A375 (cell line): Measurements from ENCODE around the gene OR12D2. TPM values are rescaled to one million over a fixed set of nuclear protein-coding genes. Genes with fewer than 3 reads are reported as not detected.

Source experiments
- total RNA-seq: library from RNA; depleted of rRNA; stranded (reverse); fragments of >200 nt; shearing (Covaris generic); gene quantifications from 2 replicates; pipeline ENCODE4 v1.2.3, GENCODE V29; 2014; rRNA removed

OR12D2 gene, protein sequence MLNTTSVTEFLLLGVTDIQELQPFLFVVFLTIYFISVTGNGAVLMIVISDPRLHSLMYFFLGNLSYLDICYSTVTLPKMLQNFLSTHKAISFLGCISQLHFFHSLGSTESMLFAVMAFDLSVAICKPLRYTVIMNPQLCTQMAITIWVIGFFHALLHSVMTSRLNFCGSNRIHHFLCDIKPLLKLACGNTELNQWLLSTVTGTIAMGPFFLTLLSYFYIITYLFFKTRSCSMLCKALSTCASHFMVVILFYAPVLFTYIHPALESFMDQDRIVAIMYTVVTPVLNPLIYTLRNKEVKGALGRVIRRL
- total RNA-seq: not detected in 2 replicates

DNA sequence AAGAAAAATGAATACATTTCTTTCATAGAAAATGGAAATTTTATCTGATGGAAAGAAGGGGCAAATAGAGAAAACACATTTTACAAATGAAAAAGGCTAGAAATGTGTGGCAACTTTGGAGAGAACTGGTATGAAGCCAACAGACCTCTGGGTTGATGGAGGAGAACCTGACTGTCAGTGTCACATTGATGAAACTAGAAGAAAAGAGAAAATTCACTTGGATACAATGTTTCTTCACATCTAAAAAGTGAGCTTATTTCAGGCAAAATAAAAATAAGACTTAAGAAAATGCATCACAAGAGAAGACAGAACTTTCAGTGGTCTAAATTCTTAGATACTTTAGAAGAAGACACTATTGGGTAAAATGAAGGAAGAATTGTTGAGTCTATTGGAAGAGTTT, at the start of gene OR12D2:
TSS of gene OR12D2 (plus strand) at position 301 of the 400 bp plus-strand sequence. CDS start 1,069 bp downstream, outside the sequence.

DNA sequence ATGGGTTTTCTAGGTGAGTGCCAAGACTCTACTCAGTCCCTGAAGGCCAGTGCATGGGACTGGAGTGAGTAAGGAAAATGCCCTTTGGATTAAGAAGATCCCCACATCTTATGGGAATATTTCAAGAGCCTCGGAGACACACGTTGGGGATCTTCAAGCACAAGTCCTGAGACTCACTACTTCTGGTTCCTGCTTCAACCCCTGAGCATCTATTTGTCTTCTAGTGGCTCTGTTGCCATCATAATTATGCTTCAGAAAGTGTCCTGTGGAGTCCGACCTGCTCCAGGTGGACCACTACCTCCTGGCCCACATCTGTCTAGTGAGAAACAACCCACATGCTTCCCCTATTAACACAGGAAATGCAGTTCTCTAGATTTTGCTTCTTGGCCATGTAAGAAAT, 26.7 kb upstream of the OR12D2 start, which contains the start of gene OR5V1:
TSS of gene OR5V1 (minus strand) at position 101 of the 400 bp plus-strand sequence. CDS start 12,670 bp downstream, outside the sequence.

DNA sequence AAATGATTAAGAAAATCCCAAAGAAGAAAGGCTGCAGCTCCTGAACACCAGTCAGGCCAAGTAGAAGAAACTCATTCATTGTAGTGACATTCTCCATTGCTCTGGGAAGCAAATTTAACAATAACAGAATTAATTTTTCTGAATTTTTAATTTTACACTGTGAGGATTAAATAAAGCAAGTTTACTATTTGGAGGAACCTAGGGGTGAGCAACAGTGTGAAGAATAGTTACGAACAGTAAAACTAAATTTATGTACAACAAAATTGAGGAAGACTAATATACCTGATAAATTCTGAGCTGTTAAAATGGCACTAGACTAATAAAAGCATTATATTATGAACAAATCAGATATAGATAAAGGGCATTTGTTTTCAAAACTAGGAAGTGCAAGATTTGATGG, 20.2 kb upstream of the OR12D2 start, which contains the start of gene OR12D3:
TSS of gene OR12D3 (minus strand) at position 101 of the 400 bp plus-strand sequence. CDS start at position 97, 4 bp downstream.

DNA sequence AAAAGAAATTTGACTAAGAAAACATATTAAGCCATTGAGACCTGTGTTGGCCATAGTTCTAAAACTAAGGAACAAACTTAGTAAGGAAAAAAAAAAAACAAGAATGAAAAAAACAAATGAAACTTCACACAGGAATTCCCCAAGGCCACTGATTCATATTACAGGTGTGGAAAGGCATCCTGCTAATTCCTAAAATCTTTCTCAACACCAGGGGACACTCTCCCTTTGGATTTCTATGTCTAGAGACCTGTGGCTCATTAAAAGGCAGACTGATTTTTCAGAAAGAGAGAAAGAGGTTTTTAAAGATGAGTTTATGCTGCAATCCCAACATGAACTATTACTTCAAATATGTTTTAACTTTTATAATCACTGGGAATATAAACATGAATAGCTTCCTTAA, 19.2 kb downstream of the OR12D2 start, which contains the start of gene OR12D1:
TSS of gene OR12D1 (plus strand) at position 341 of the 400 bp plus-strand sequence.

DNA sequence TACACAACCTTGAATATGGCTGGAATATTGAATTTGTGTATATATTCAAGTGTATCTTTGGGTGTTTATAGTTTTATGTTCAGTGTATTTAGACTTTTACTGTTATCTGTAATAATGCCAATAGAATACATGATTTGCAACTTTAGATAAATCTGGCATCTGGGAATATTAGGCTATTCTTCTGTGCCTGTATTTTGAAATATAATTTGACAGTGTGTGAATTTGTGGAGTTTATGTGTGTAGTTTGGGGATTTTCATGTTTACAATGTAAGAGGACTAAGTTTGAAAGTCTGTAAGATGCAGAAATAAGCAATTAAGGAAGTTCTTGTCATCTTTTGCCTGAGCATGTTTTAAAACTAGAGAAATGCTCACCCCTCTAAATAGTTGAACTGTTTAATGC, 43.6 kb downstream of the OR12D2 start, which contains the start of gene OR10C1:
TSS of gene OR10C1 (plus strand) at position 301 of the 400 bp plus-strand sequence. CDS start 710 bp downstream, outside the sequence.

Other genes starting within 250 kb of the OR12D2 start
- gene OR2J2, start 224.7 kb upstream of the OR12D2 start, total RNA-seq: not detected in 2 replicates
- gene OR14J1, start 93.9 kb upstream of the OR12D2 start, total RNA-seq: 0.03 TPM in 1 of 2 replicates, not detected in the other
- gene OR5V1, start 26.8 kb upstream of the OR12D2 start, total RNA-seq: not detected in 2 replicates
- gene OR12D3, start 20.3 kb upstream of the OR12D2 start, total RNA-seq: 0.08 TPM in 1 of 2 replicates, not detected in the other
- not detected in 2 replicates for gene OR12D1, start 19.3 kb downstream of the OR12D2 start, total RNA-seq
- not detected in 2 replicates for gene OR10C1, start 43.7 kb downstream of the OR12D2 start, total RNA-seq
- not detected in 2 replicates for gene OR11A1, start 61.4 kb downstream of the OR12D2 start, total RNA-seq
- gene OR2H1, start 61.5 kb downstream of the OR12D2 start, total RNA-seq: not detected in 2 replicates
- gene MAS1L, start 92.3 kb downstream of the OR12D2 start, total RNA-seq: not detected in 2 replicates
- gene UBD, start 164.1 kb downstream of the OR12D2 start, total RNA-seq: 0.40 and 1.4 TPM in 2 replicates
- gene OR2H2, start 189.5 kb downstream of the OR12D2 start, total RNA-seq: not detected in 2 replicates
- 13.4 and 17.6 TPM in 2 replicates for gene GABBR1, start 237.6 kb downstream of the OR12D2 start, total RNA-seq